Progenitor cell of endocrine pancreas (in vitro differentiated cells): ENCODE measurements around the gene IP6K3. TPM values are rescaled to one million over a fixed set of nuclear protein-coding genes. Genes with fewer than 3 reads are reported as not detected.

Experiments used
- DNase-seq: peaks from one replicate; pipeline ENCODE4 v3.0.0; 2021; ENCODE audit warnings: low spot score; ENCODE audit not compliant: unreplicated experiment
- H3K27ac Mint-ChIP-seq: 2 replicates; pipeline ENCODE4 v1.8.0; 2021; ENCODE audit warnings: mild to moderate bottlenecking, moderate library complexity, mixed read lengths
- H3K27me3 Mint-ChIP-seq: 2 replicates; pipeline ENCODE4 v1.8.0; 2021; ENCODE audit warnings: mixed read lengths
- H3K36me3 Mint-ChIP-seq: 2 replicates; pipeline ENCODE4 v1.8.0; 2022; ENCODE audit warnings: mixed read lengths; ENCODE audit not compliant: insufficient read depth
- H3K4me1 Mint-ChIP-seq: 2 replicates; pipeline ENCODE4 v1.8.0; 2021; ENCODE audit warnings: low read depth, mixed read lengths
- H3K4me3 Mint-ChIP-seq: 2 replicates; pipeline ENCODE4 v1.8.0; 2021; ENCODE audit warnings: low read depth, mild to moderate bottlenecking, moderate library complexity, mixed read lengths
- H3K9me3 Mint-ChIP-seq: 2 replicates; pipeline ENCODE4 v1.8.0; 2021; ENCODE audit warnings: low read depth, mixed read lengths
- long read RNA-seq: library from polyadenylated mRNA; unstranded; transcript quantifications from one replicate; pipeline ENCODE4 v2.0.0, GENCODE V29; 2020
- total RNA-seq: library from RNA; stranded (reverse); gene quantifications from 2 replicates; pipeline ENCODE4 v1.2.1, GENCODE V29; 2021
- TF ChIP-seq, protein P1 (sequence below): fragments of 200-600 bp; sonication (generic); IDR thresholded peaks from one replicate; pipeline ENCODE4 v1.5.0; 2021; ENCODE audit warnings: antibody characterized with exemption, mild to moderate bottlenecking; ENCODE audit not compliant: unreplicated experiment

Gene IP6K3, protein sequence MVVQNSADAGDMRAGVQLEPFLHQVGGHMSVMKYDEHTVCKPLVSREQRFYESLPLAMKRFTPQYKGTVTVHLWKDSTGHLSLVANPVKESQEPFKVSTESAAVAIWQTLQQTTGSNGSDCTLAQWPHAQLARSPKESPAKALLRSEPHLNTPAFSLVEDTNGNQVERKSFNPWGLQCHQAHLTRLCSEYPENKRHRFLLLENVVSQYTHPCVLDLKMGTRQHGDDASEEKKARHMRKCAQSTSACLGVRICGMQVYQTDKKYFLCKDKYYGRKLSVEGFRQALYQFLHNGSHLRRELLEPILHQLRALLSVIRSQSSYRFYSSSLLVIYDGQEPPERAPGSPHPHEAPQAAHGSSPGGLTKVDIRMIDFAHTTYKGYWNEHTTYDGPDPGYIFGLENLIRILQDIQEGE
- 0.14 and 0.29 TPM in 2 replicates for total RNA-seq
- long read RNA-seq, result 0 reads

DNA sequence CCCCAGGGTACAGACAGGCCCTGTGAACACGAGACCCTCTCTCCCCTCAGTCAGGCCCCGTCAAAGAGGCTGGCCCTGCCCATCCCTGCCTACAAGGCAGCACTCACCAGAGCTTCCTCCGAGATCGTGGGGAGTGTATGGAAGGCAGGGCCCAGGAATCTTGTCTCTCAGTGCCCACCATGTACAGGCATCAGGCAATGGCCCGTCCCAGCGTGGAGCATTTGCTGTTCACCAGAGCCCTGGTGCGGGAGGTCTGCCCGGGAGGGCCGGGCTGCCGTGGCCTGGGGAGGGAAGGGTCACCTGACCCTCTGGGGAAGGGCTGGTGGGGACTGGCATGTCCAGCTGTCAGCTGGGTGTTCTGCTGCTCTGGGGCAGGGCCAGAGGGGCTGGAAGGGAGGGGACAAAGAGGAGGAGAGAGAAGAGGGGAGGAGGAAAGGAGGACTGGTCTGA, at the start of gene IP6K3:
IP6K3 (minus strand) TSS at position 255 of the 450 bp plus-strand sequence. CDS start 11,429 bp downstream, outside the sequence.
- Mint-ChIP-seq H3K36me3 (no peaks in the 10 kb centered on the region), H3K27ac (peak within 1 kb of the TSS; percentile 46), H3K9me3 (no peaks in the 10 kb centered on the region), H3K4me3 (no peak within 1 kb of the TSS), H3K4me1 (peaks cover 16% of the 10 kb centered on the region), H3K27me3 (peaks cover 27% of the 10 kb centered on the region)
- DNase-seq, result no peak
- TF ChIP-seq, protein P1, sequence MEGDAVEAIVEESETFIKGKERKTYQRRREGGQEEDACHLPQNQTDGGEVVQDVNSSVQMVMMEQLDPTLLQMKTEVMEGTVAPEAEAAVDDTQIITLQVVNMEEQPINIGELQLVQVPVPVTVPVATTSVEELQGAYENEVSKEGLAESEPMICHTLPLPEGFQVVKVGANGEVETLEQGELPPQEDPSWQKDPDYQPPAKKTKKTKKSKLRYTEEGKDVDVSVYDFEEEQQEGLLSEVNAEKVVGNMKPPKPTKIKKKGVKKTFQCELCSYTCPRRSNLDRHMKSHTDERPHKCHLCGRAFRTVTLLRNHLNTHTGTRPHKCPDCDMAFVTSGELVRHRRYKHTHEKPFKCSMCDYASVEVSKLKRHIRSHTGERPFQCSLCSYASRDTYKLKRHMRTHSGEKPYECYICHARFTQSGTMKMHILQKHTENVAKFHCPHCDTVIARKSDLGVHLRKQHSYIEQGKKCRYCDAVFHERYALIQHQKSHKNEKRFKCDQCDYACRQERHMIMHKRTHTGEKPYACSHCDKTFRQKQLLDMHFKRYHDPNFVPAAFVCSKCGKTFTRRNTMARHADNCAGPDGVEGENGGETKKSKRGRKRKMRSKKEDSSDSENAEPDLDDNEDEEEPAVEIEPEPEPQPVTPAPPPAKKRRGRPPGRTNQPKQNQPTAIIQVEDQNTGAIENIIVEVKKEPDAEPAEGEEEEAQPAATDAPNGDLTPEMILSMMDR, result no peak

DNA sequence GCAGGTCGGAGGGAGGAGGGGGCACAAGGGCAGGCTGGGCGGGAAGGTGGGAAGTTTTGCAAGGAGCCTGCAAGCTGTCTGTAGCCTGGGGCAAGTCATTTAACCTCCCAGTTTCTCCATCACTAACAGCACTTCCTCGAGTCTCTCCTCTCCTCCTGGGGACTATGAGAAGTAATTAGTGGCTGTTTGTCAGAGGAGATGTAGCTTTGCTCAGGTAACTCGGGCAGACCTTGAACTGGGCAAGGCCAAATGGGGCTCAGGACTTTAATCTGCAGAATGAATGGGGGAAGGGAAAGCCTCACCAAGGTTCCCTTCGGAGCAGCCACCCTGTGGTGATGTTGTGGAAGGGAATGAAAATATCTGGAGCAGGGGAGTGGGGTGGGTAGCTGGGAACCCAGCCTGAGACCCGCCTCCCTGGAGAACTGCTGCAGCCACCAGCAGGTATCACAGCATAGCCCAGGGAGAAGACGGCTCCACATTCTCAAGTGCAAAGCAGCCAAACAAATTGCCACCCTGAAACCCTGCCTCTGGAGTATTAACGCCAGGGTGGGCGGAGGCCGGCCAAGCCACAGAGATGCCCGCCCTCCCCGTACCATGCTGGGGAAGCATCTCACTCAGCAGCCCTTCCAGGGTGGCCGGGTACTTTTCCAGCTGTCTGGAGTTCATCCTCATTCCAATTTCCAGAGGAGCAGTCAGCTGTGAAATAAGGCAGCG, 48.4 kb upstream of the IP6K3 start:
- no peaks in the 10 kb centered on the region for H3K9me3 Mint-ChIP-seq
- no peak overlapping the region for H3K4me3 Mint-ChIP-seq
- H3K36me3 Mint-ChIP-seq, result no peaks in the 10 kb centered on the region
- DNase-seq, result no peak
- TF ChIP-seq, protein P1, result no peak
- H3K27ac Mint-ChIP-seq, result no peak overlapping the region
- H3K4me1 Mint-ChIP-seq, result peaks cover 5% of the 10 kb centered on the region
- peaks cover 29% of the 10 kb centered on the region for H3K27me3 Mint-ChIP-seq

DNA sequence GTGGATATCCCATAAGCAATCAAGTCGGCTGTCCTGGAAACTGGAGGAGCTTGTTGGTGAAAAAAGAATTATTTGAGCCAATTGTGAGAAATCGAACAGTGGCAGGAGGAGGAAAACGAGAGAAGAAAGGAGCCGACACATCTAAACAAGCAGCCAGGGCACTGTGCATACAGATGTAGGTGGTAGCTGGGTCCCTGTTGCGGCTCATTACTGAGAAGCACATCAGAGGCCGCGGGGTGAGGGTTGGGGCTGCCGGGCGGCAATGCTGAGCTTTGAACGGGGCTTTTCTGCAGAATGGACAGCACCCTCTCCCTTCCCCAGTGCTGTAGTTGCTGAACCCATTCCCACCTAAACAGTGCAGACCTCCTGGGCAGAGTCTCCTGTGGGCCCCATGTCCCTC, 46.3 kb upstream of the IP6K3 start:
- TF ChIP-seq, protein P1, result no peak
- peaks cover 9% of the 10 kb centered on the region for H3K4me1 Mint-ChIP-seq
- no peak overlapping the region for H3K27ac Mint-ChIP-seq
- H3K27me3 Mint-ChIP-seq, result peaks cover 14% of the 10 kb centered on the region
- H3K4me3 Mint-ChIP-seq, result no peak overlapping the region
- H3K36me3 Mint-ChIP-seq, result no peaks in the 10 kb centered on the region
- DNase-seq, result no peak
- H3K9me3 Mint-ChIP-seq, result no peaks in the 10 kb centered on the region

DNA sequence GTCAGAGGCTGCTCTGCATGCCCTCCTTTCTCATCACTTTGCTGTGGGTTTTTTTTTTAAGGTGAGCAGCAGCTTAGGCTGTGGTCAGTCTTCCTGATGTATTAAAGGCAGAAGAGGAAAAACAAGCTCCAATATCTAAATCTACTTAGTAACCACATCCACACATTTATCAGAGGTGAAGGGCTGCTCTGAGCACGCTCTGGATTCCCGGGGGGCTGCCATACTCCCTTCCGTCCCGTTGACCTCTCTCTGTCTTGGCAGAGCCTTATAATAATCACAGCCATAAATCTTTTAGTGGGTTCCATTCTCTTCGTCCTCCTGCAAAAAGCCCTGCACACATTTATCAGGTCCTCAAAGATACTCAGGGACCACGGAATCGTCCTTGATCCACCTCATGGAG, 44.9 kb upstream of the IP6K3 start:
- peaks cover 21% of the 10 kb centered on the region for H3K4me1 Mint-ChIP-seq

DNA sequence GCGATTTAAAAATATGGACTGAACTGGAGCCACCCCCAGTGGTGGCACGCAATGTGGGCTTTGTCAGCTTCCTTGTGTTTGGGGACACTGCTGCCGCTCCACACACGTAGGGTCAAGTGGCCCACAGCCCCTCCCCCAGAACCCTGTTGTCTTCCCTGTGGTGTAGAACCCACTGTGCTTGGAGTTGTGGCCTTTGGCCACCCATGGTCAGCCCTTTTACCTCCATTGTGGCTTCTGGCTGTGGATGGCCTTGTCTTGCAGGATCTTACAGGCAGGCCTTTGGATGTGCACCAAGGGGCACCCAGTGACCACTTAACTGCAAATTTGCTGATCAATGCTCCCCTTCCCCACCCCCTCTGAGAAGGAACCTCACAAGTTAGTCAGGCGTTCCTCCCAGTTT, 44.2 kb upstream of the IP6K3 start:
- H3K9me3 Mint-ChIP-seq, result no peaks in the 10 kb centered on the region
- TF ChIP-seq, protein P1, result no peak
- peaks cover 6% of the 10 kb centered on the region for H3K27me3 Mint-ChIP-seq
- peaks cover 2% of the 10 kb centered on the region for H3K36me3 Mint-ChIP-seq
- peaks cover 24% of the 10 kb centered on the region for H3K4me1 Mint-ChIP-seq
- H3K27ac Mint-ChIP-seq, result no peak overlapping the region
- no peak for DNase-seq
- H3K4me3 Mint-ChIP-seq, result no peak overlapping the region

More for the DNA sequence above, 44.9 kb upstream of the IP6K3 start:
- TF ChIP-seq, protein P1, result no peak
- H3K27me3 Mint-ChIP-seq, result peaks cover 6% of the 10 kb centered on the region
- no peak overlapping the region for H3K27ac Mint-ChIP-seq
- no peak overlapping the region for H3K4me3 Mint-ChIP-seq
- DNase-seq, result no peak
- H3K9me3 Mint-ChIP-seq, result no peaks in the 10 kb centered on the region
- H3K36me3 Mint-ChIP-seq, result no peaks in the 10 kb centered on the region
